Calu3 (cell line): ENCODE results near the gene SERPINE2. TPM values are rescaled to one million over a fixed set of nuclear protein-coding genes. Genes with fewer than 3 reads are reported as not detected.

Source experiments
- BruUV-seq: library from RNA; stranded (reverse); fragments of 400-500 nt; replicated peaks from 2 replicates; lab custom pipeline; 2021; lab: Mats Ljungman, UMichigan
- CTCF ChIA-PET: fragments of 300-600 bp; sonication (Branson Sonifier 250); formaldehyde crosslinking; loops from one replicate; lab custom pipeline; 2022; ENCODE audit warnings: antibody characterized with exemption; lab: Charles Lee
- DNase-seq: peaks from one replicate; pipeline ENCODE4 v3.0.0; 2022
- H3K27ac Mint-ChIP-seq: one replicate; pipeline ENCODE4 v1.8.0; 2022; ENCODE audit warnings: mixed read lengths; ENCODE audit not compliant: unreplicated experiment
- H3K27me3 Mint-ChIP-seq: one replicate; pipeline ENCODE4 v1.8.0; 2022; ENCODE audit warnings: mixed read lengths; ENCODE audit not compliant: unreplicated experiment
- H3K36me3 Mint-ChIP-seq: one replicate; pipeline ENCODE4 v1.8.0; 2022; ENCODE audit warnings: mild to moderate bottlenecking, moderate library complexity, mixed read lengths; ENCODE audit not compliant: insufficient read depth, unreplicated experiment
- H3K4me1 Mint-ChIP-seq: one replicate; pipeline ENCODE4 v1.8.0; 2022; ENCODE audit warnings: mild to moderate bottlenecking, low read depth, mixed read lengths; ENCODE audit not compliant: unreplicated experiment
- H3K4me3 Mint-ChIP-seq: one replicate; pipeline ENCODE4 v1.8.0; 2022; ENCODE audit warnings: mild to moderate bottlenecking, low read depth, moderate library complexity, mixed read lengths; ENCODE audit not compliant: unreplicated experiment
- H3K9me3 Mint-ChIP-seq: one replicate; pipeline ENCODE4 v1.8.0; 2022; ENCODE audit warnings: low read depth, mixed read lengths; ENCODE audit not compliant: unreplicated experiment
- CTCF ChIP-seq: fragments of 200-600 bp; IDR thresholded peaks from one replicate; pipeline ENCODE4 v1.8.0; 2022; ENCODE audit warnings: antibody characterized with exemption; ENCODE audit not compliant: unreplicated experiment
- intact Hi-C: fragments of 100-400 bp; cut with micrococcal nuclease; formaldehyde crosslinking; loops from one replicate; pipeline ENCODE4 v1.10.0; 2022; ENCODE audit not compliant: unreplicated experiment
- total RNA-seq: library from RNA; stranded (reverse); gene quantifications from 2 replicates; pipeline ENCODE4 v1.2.3, GENCODE V29; 2022

SERPINE2 gene
- total RNA-seq, 1 experiment from 2014 or later: 39.7 TPM

- CTCF ChIA-PET: no interaction called here
- peaks cover 1% of the 10 kb centered on the region for H3K27me3 Mint-ChIP-seq
- no peaks in the 10 kb centered on the region for H3K9me3 Mint-ChIP-seq
- intact Hi-C loops: no loop called here
- no TSS peak for BruUV-seq
- no peak overlapping the region for H3K4me3 Mint-ChIP-seq
- H3K4me1 Mint-ChIP-seq: no peaks in the 10 kb centered on the region
- no peaks in the 10 kb centered on the region for H3K36me3 Mint-ChIP-seq
- TF ChIP-seq CTCF: no peak
- no peak overlapping the region for H3K27ac Mint-ChIP-seq
- no peak for DNase-seq
These were observed 36.5 kb upstream of the SERPINE2 start for GRCh38 chr2:224075588-224075987.

GRCh38 chr2:224073676-224074075, 34.6 kb upstream of the SERPINE2 start:
- intact Hi-C loops: no loop called here
- no peaks in the 10 kb centered on the region for H3K9me3 Mint-ChIP-seq
- peaks cover 19% of the 10 kb centered on the region for H3K27me3 Mint-ChIP-seq
- no peaks in the 10 kb centered on the region for H3K36me3 Mint-ChIP-seq
- no peak for DNase-seq
- CTCF ChIA-PET: no interaction called here
- no TSS peak for BruUV-seq
- H3K4me1 Mint-ChIP-seq: no peaks in the 10 kb centered on the region
- no peak for TF ChIP-seq CTCF
- H3K27ac Mint-ChIP-seq: no peak overlapping the region
- H3K4me3 Mint-ChIP-seq: no peak overlapping the region

GRCh38 chr2:224072541-224073188, 33.6 kb upstream of the SERPINE2 start:
- Mint-ChIP-seq H3K27me3 (peaks cover 30% of the 10 kb centered on the region), H3K27ac (no peak overlapping the region), H3K36me3 (no peaks in the 10 kb centered on the region), H3K4me3 (no peak overlapping the region), H3K9me3 (no peaks in the 10 kb centered on the region), H3K4me1 (no peaks in the 10 kb centered on the region)
- no TSS peak for BruUV-seq
- TF ChIP-seq CTCF: no peak
- DNase-seq: no peak
- intact Hi-C loops: no loop called here
- CTCF ChIA-PET: no interaction called here

GRCh38 chr2:224069172-224069571, 30.1 kb upstream of the SERPINE2 start:
- no peak overlapping the region for H3K27ac Mint-ChIP-seq
- no peak for DNase-seq
- no peaks in the 10 kb centered on the region for H3K36me3 Mint-ChIP-seq
- no TSS peak for BruUV-seq
- no peaks in the 10 kb centered on the region for H3K4me1 Mint-ChIP-seq
- no peak for TF ChIP-seq CTCF
- no peak overlapping the region for H3K4me3 Mint-ChIP-seq
- CTCF ChIA-PET: no interaction called here
- intact Hi-C loops: no loop called here
- no peaks in the 10 kb centered on the region for H3K9me3 Mint-ChIP-seq
- H3K27me3 Mint-ChIP-seq: peaks cover 38% of the 10 kb centered on the region
